LNCAP (cell line): ENCODE data around the gene RESP18.

ENCODE experiments used
- TF ChIP-seq, protein P1 (sequence below): fragments of 450-650 bp; IDR thresholded peaks from 2 replicates; pipeline ENCODE4 v1.5.1; 2017; ENCODE audit warnings: mild to moderate bottlenecking

The RESP18 gene

DNA sequence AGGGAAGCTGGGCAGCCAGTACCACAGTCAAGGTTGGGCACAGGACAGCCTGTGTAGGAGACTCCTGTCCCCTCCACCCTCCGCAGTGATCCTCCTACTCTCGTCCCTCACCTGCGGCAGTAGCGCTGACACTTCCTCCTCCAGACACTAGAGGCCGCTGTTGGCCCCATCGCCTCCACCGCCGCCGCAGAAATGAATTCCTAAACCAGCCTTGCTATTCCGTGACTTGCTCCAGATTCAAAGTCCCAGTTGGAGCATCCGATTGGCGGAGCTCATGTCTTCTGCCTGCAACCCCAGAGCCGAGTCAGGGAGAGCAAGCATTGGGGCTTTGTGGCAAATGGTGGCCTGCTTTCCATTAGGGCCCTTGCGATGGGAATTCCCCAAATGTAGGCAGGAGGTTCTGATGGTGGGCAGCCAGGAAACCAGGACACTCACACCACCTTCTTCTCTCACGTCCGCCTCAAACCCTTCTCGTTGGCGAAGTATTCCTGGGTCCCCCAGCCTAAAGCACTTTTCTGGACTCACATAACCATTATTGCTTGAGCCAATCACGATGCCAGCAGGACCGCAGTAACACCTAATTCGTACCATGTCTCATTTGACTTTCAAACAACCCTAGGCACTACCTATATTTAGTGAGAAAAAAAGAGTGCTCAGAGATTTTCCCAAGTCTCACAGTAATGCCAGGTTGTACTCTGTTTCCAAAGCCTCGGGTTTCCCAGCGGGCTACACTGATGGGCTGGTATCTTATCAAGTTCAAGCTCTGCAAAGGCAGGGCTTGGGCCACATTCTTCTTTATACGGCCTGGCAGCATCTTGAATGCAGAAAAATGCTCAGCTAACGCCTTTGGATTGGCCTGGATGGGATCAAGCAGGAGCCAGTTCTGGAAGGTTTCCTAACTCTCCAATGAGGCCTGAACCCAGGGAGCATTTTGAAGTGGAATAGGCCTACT lies 54.6 kb downstream of the RESP18 start:
- TF ChIP-seq, protein P1, sequence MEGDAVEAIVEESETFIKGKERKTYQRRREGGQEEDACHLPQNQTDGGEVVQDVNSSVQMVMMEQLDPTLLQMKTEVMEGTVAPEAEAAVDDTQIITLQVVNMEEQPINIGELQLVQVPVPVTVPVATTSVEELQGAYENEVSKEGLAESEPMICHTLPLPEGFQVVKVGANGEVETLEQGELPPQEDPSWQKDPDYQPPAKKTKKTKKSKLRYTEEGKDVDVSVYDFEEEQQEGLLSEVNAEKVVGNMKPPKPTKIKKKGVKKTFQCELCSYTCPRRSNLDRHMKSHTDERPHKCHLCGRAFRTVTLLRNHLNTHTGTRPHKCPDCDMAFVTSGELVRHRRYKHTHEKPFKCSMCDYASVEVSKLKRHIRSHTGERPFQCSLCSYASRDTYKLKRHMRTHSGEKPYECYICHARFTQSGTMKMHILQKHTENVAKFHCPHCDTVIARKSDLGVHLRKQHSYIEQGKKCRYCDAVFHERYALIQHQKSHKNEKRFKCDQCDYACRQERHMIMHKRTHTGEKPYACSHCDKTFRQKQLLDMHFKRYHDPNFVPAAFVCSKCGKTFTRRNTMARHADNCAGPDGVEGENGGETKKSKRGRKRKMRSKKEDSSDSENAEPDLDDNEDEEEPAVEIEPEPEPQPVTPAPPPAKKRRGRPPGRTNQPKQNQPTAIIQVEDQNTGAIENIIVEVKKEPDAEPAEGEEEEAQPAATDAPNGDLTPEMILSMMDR: peak; percentile 88
